Neutrophil (primary cell): Measurements from ENCODE around the gene EDRF1.

Source experiments
- H3K27ac ChIP-seq: fragments of 200-600 bp; sonication (generic); 2 replicates; pipeline ENCODE4 v1.5.1; 2016; ENCODE audit warnings: mild to moderate bottlenecking, moderate library complexity
- H3K27me3 ChIP-seq: fragments of 200-600 bp; sonication (generic); 2 replicates; pipeline ENCODE4 v1.6.0; 2016; ENCODE audit warnings: mild to moderate bottlenecking
- H3K36me3 ChIP-seq: fragments of 200-600 bp; sonication (generic); 2 replicates; pipeline ENCODE4 v1.5.1; 2017
- H3K4me1 ChIP-seq, 2 experiments: fragments of 200-600 bp in 1 of 2; sonication (generic) in 1 of 2; 1 replicate in 1 of 2; 2 replicates in 1 of 2; pipeline versions ENCODE4 v1.5.1 to v1.6.1; 2013 to 2016; ENCODE audit warnings: low read depth in 1 of 2, low read length in 1 of 2, mild to moderate bottlenecking in 1 of 2, moderate library complexity in 1 of 2; ENCODE audit not compliant: control insufficient read depth in 1 of 2, insufficient read depth in 1 of 2
- H3K4me3 ChIP-seq, 2 experiments: fragments of 200-600 bp in 1 of 2; sonication (generic) in 1 of 2; 1 replicate in 1 of 2; 2 replicates in 1 of 2; pipeline ENCODE4 v1.5.1; 2013 to 2016; ENCODE audit warnings: low read depth in 1 of 2, low read length in 1 of 2, mild to moderate bottlenecking in 1 of 2, moderate library complexity in 1 of 2
- H3K9me3 ChIP-seq: fragments of 200-600 bp; sonication (generic); 2 replicates; pipeline ENCODE4 v1.5.1; 2016
- CTCF ChIP-seq: fragments of 200-600 bp; sonication (generic); IDR thresholded peaks from 2 replicates; pipeline ENCODE4 v1.5.1; 2016; ENCODE audit warnings: antibody characterized with exemption

EDRF1 gene

GRCh38 chr10:125720002-125720382, 483 bp downstream of the EDRF1 start:
- peak overlapping the region; percentile 86 to 97 for H3K4me3 ChIP-seq
- peak overlapping the region; percentile 83 for H3K27ac ChIP-seq
- H3K9me3 ChIP-seq, result no peaks in the 10 kb centered on the region
- TF ChIP-seq CTCF, result no peak
- peaks cover 37% of the 10 kb centered on the region for H3K36me3 ChIP-seq
- no peaks in the 10 kb centered on the region for H3K27me3 ChIP-seq
- H3K4me1 ChIP-seq, result peaks cover 15 to 19% of the 10 kb centered on the region in 2 experiments

GRCh38 chr10:125721035-125721434, 1.5 kb downstream of the EDRF1 start:
- TF ChIP-seq CTCF, result no peak
- no peaks in the 10 kb centered on the region for H3K27me3 ChIP-seq

GRCh38 chr10:125722811-125723210, 3.3 kb downstream of the EDRF1 start:
- no peak for TF ChIP-seq CTCF
- peaks cover 65% of the 10 kb centered on the region for H3K36me3 ChIP-seq
- no peak overlapping the region for H3K4me3 ChIP-seq
- H3K9me3 ChIP-seq, result no peaks in the 10 kb centered on the region
- H3K27ac ChIP-seq, result no peak overlapping the region
- no peaks in the 10 kb centered on the region for H3K27me3 ChIP-seq
- peaks cover 15 to 19% of the 10 kb centered on the region in 2 experiments for H3K4me1 ChIP-seq

More at GRCh38 chr10:125721035-125721434, 1.5 kb downstream of the EDRF1 start:
- H3K36me3 ChIP-seq, result peaks cover 47% of the 10 kb centered on the region
- no peaks in the 10 kb centered on the region for H3K9me3 ChIP-seq
- H3K4me1 ChIP-seq, result peaks cover 15 to 19% of the 10 kb centered on the region in 2 experiments
- no peak overlapping the region for H3K4me3 ChIP-seq
- H3K27ac ChIP-seq, result no peak overlapping the region

- no peak for TF ChIP-seq CTCF
- peaks cover 97% of the 10 kb centered on the region for H3K36me3 ChIP-seq
- no peaks in the 10 kb centered on the region for H3K27me3 ChIP-seq
- H3K9me3 ChIP-seq, result no peaks in the 10 kb centered on the region
- H3K4me3 ChIP-seq, result no peak overlapping the region
- H3K4me1 ChIP-seq, result no peaks in the 10 kb centered on the region
- no peak overlapping the region for H3K27ac ChIP-seq
Observed at GRCh38 chr10:125726914-125727313, 7.4 kb downstream of the EDRF1 start.

GRCh38 chr10:125727436-125727835, 7.9 kb downstream of the EDRF1 start:
- Histone ChIP-seq H3K27me3 (no peaks in the 10 kb centered on the region), H3K9me3 (no peaks in the 10 kb centered on the region), H3K4me1 (no peaks in the 10 kb centered on the region), H3K27ac (no peak overlapping the region), H3K4me3 (no peak overlapping the region), H3K36me3 (peaks cover 97% of the 10 kb centered on the region)
- TF ChIP-seq CTCF, result no peak

GRCh38 chr10:125734148-125734547, 14.6 kb downstream of the EDRF1 start:
- Histone ChIP-seq H3K9me3 (no peaks in the 10 kb centered on the region), H3K27me3 (no peaks in the 10 kb centered on the region), H3K4me1 (no peaks in the 10 kb centered on the region), H3K36me3 (peaks cover 100% of the 10 kb centered on the region), H3K27ac (no peak overlapping the region), H3K4me3 (no peak overlapping the region)
- no peak for TF ChIP-seq CTCF
